Amniotic stem cell (primary cell): ENCODE results near the gene STIM1.
"Not testable (repeated sequence)": the region's sequence is repeated elsewhere in the genome, so short reads cannot be mapped to it uniquely, and the experiment has no call there.

Experiments used
- DNase-seq: peaks from one replicate; lab custom pipeline; 2025; lab: John Stamatoyannopoulos, UW

STIM1 gene

DNA sequence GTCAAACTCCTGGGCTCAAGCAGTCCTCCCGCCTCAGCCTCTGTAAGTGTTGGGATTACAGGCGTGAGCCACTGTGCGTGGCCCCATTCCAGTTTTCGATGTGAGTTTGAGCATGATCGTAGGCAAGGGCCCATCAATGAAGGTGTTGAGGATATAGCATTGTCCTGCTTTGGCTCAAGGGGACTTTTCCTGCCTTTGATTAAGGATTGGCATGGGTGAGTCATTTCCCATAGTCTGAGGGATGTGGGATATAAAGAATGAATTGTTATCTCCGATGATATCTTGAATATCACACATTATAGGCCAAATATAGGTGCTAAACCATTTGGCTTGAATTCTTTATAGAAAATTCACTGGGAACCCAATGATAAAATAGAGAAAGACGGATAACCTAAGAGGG, 30.4 kb downstream of the STIM1 start:
- no peak for DNase-seq

DNA sequence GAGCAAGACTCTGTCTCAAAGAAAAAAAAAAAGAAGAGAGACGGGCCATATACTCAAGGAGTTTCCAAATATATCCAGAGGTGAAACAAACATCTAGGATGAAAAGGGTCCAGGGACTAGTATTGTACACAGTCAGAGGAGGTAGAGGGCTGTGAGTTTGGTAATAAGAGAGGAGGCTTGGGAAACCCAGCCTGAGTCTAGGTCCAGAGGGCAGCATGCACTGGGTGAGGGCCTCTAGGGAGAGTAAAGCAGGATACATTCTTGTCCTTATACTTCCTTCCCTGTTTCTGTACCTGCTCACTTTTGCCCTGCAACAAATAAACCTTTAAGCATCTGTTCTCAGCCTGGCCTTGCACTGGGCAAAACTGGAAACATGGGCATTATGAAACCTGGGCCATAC, 31.5 kb downstream of the STIM1 start:
- no peak for DNase-seq

DNA sequence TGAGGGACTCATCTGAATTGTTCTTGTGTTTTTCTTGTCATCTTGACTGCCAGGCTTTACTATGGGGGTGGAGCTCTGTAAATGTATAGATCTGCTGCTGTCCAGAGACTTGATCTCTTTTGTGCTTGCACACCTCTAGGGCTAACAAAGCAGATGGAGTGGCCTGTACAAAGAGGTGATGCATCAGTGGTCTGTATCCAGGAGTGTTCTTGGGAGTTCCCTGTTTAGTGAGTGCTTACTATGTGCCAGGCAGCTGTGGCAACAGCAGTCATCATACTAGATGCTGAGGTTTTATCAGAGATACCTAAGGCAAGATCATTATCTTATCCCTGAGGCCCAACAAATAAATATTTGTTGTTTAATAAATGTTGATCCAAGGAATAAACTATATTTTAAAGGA, 33.4 kb downstream of the STIM1 start:
- DNase-seq, result no peak

DNA sequence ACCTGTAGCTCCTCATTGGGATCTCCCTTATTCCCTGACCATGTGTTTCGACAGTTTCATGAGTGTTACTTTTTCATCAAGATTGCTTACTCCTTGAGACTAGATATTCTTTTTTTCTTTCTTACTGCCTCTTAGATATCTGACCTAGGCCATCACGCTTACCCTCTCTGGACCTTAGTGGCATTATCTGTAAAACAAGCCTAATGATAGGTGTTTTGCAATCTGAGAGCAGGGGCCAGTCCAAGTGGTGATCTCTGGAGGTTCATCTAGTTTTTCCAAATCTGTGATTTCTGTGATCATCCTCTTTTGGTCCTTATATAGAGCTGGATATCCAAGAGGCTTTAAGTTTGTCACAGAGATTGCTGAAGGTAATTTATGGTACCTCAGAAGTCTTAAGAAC, 34.5 kb downstream of the STIM1 start:
- no peak for DNase-seq

DNA sequence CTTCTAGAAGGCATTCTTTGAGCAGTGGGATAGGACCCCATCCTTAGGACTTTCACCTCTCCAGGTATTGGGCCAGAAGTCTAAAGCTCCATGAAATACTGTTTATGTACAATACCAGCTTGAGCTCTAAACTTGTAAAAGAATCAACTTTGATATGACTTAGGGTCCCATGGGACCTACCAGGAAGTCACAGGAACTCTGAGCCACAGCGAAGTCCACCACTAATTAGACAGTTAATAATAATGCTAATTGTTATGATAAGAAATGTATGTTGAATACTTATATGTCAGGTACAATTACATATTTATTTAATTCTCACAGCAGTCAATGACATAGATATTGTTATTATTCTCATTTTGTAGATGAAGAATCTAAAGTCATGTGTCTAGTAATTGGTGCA, 35.3 kb downstream of the STIM1 start:
- no peak for DNase-seq

DNA sequence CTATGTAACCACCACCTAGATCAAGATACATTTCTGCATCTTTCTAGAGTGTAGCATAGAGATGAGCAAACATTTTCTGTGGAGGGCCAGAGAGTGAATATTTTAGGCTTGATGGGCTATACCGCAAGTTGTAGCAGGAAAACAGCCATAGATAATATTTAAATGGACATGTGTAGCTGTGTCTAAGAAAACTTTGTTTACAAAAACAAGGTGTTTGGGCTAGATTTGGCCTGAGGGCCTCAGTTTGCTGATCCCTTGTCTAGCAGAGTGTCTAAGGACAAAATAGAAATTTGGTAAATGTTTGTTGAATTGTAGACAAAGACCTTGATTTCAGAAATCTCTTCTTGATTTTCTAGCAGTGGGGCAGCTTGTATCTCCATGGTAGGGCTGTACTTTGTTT, 36.3 kb downstream of the STIM1 start:
- no peak for DNase-seq

DNA sequence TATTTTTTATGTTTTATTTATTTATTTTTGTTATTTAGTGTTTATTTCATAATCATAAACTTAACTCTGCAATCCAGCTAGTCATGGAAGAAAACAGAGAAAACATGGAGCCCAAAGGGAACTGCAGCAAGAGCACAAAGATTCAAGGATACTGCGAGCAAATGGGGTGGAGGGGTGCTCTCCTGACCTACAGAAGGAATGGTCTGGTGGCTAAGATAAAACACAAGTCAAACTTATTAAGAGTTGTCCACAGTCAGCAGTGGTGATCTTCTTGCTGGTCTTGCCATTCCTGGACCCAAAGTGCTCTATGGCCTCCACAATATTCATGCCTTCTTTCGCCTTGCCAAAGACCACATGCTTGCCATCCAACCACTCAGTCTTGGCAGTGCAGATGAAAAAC, 36.7 kb downstream of the STIM1 start:
- no peak for DNase-seq

DNA sequence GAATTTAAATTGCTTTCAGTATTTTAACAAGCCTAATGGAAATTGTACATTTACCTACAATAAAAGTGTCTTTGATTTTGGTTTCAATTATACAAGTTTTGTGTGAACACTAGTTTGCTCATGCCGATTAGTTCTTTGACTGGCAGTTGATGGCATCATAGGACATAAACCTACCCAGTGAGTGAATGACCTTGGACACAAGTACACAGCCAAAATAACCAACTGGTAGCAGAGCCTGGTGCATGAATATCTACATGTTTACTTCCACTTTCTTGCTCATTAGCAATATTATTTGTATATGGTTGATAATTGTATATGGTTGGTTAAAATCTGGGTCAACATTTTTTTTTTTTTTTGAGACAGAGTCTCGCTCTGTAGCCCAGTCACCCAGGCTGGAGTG, 37.8 kb downstream of the STIM1 start:
- no peak for DNase-seq

DNA sequence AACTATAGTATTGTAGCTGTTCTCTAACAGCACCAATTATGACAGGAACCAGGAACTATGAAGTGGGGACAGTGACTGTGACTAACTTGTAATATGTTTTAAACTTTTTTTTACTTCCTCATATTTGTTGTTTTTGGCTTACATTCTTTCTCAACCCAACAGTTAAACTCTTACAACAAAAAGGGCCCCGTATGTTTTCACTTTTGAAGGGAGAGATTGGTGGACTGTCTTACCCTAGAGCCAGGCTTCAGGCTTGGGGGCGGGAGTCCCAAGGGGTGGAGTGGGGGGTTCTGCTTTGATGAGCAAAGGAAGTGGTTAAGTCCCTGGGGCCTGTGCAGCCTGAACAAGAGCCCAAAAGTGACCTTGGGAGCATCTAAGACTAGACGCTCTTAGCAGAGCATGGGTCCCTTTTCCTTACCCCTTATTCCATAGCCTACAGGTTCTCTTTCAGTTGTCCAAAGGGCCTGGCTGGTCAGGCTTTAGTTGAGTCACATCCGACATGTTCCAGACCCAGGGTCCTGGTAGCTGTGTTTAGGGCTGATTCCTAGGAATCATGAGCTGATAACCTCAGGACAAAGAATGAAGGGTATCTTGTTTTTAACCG, 38.8 kb downstream of the STIM1 start:
- no peak for DNase-seq

DNA sequence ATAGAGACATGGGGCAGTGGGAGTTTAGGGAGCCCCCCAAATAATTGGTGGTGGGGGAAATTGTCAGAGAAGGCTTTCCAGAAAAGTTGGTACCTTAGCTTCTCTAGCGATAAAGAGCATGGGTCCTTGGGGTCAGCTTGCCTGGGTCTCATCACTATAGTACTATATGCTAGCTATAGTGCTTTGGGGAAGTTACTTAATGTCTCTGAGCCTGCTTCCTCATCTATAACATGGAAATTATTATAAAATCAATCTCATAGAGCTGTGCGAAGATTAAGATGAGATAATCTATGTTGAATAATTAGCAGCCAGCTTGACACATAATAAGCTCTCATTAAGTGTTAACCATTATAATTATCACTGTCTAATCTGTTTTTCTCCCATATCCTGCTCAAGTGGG, 41.2 kb downstream of the STIM1 start:
- no peak for DNase-seq

DNA sequence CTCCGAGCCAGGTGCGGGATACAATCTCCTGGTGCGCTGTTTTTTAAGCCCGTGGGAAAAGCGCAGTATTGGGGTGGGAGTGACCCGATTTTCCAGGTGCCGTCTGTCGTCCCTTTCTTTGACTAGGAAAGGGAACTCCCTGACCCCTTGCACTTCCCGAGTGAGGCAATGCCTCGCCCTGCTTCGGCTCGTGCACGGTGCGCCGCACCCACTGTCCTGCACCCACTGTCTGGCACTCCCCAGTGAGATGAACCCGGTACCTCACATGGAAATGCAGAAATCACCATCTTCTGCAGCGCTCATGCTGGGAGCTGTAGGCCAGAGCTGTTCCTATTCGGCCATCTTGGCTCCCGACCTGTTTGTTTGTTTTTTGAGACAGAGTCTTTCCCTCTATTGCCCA, 44.8 kb downstream of the STIM1 start:
- DNase-seq, result not testable (repeated sequence)

DNA sequence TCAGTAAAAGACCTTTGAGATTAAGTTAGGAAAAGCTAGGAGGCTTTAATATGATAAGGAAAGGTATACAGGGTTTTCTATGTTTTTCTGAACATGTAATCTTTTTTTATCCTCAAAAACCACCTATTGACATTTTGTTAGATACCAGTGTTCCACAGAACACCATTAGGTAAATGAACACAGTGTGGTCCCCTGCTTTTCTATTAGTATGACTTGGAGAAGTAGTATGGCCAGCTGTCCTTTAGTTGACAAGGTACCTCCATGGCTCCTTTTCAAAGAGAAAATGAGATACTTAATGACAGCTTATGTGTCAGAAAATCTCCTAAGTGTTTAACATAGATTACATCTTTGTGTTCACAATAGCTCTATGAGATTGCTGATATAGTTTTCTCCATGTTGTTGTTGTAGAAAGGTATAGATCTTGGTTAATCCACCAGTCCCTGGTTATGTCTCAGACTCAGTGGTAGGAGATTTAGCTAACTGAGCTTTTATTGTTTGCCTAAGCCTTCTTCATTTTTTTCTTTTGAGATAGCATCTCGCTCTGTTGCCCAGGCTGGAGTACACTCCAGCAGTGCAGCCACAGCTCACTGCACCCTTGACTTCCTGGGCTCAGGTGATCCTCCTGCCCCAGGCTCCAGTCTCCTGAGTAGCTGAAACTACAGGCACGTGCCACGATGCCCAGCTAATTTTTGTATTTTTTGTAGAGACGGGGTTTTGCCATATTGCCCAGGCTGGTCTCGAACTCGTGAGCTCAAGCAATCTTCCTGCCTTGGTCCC, 46.0 kb downstream of the STIM1 start:
- no peak for DNase-seq

DNA sequence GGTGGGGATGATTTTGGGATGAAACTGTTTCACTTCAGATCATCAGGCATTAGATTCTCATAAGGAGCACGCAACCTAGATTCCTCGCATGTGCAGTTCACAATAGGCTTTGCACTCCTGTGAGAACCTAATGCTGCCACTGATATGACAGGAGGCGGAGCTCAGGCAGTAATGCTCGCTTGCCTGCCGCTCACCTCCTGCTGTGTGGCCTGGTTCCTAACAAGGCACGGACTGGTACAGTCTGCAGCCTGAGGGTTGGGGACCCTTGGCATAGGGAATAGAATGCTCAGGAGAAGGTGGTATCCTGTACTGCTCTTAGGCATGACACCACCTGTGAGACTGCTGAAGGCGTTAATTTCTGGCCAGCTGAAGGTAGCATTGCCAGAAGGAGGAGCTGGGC, 47.0 kb downstream of the STIM1 start:
- DNase-seq, result no peak

DNA sequence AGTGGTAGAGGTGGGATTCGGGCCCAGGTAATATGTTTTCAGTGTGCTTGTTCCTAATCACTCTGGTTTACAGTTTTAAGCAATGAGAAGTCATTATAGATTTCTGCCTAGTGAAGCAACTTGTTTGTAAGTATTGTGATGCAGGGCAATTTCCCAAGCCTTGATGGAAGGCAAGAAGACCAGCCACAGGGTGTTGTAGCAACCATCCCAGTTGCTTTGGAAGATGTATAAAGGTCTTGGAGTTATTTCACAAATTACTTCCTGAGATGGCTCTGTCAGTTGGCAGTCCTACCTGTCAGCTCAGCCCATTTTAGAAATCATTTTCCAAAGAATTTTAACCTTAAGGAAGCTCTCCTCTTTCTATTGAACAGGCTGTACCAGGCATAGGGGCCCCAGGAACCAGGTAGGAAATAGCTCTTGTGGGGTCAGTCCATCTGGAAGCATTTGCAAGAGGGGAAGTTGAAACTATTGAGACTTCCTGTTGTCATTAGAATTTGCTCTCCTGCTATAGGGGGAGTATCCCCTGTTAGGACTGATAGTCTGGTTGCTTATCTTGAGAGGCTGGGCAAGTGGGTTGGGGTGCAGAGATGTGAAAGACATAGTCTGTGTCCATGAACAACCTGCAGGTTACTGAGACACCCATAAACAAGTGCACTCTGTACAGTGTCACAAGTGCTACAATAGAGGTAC, 47.9 kb downstream of the STIM1 start:
- no peak for DNase-seq

DNA sequence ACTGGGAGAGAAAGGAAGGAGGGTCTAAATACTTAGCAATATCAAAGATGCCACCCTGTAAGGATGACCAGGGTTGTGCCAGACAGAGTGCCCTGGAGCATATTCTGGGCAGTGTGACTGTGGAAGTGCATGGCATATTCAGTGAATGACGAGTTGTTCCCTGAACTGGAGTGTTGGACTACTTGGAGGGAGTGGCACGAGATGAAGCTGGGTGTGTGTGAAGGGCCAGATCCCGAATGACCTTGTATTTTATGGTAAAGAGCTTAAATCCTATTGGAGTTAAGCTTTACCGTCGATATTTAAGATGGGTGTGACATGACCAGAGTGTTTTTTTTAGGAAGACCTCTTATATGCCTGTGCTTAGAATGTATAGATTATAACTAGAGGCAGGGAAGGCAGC, 48.8 kb downstream of the STIM1 start:
- DNase-seq, result no peak

DNA sequence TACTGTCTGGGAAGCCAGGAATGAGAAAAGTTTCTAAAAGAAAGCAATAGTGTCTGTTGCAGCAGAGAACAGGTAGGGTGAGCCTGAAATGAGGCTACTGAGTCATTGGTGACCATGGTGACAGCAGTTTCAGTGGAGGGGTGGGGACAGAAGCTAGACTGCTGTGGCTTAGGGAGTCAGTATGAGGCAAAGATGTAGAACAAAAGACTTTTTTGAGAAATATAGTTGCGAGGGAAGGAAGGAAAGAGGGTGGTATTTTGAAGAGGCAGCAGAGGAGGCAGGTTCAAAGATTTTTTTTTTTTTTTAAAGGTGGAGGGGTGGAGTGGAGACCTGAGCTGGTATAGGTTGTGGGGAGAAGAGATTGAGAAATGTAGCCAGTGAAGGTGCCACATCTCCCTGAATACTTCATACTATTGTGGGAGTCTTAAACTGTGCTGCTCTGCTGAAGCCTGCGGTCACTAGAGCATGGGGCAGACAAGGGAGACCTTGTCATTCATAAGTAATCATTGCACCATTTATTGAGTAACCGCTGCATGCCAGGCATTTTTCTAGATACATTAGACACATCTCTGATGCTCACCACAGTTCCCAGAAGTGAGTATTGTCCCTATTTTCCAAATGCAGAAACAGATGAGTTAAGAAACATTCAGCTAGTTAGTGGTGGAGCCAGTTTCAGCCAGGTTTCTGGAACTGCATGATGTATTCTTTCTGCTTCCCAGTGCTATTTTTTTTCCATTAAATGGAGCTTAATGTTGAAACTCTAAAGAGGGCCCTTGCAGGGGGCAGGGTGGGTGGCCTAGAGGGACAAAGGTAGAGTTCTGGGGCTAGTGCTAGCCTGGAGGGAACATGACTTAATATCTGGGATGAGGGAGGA, 49.9 kb downstream of the STIM1 start:
- DNase-seq, result no peak

DNA sequence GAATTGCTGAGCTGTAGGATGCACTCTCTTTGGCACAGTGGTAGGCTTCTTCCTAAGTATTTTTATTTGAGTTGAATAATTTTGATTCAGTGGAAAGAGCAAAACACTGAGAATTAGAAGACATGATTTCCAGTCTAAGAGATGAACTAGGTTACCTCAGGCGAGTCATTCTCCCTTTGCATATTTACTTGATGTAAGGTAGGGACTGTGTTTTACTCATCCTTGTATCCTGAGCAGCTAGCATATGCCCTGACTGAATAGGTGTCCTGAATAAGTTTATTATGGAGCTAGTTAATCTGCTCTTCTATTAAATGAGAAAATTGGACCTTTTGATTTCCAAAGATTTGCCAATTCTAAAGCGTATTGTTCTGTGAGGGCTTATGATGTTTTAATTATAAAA, 50.7 kb downstream of the STIM1 start:
- no peak for DNase-seq

DNA sequence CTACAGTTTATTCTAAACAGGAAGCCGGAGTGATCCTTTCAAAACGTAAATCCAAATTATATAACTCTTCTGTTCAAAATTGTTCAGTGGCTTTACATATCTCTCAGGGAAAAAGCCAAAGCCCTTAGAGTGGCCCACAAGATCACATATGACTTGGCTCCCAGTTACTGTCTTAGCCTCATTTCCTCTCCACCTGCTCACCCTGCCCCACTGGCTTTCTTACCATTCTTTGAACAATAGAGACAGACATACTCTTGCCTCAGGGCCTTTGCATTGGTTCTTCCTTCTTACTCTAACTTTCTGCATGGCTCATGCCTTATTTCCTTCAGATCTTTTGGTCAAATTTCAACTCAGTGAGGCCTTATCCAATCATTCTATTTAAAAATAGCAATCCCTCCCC, 52.1 kb downstream of the STIM1 start:
- no peak for DNase-seq

DNA sequence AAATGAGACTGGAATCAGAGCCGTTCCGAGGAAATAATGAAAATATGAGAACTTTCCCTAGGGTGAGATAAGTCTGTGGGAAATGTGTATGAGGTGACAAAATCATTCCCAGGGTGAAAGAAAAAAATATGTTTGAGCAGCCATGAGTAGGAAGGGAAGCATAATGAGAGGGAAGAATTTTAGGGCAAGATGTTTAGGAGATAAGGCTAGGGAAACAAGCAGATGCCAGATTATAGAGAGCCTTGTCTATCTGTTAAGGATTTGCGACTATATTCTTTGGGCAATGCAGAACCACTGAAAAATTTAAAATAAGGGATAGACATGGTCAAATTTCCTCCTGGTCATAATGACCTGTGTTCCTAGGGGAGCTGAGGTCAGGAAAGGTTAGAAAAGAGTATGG, 54.4 kb downstream of the STIM1 start:
- DNase-seq, result no peak

DNA sequence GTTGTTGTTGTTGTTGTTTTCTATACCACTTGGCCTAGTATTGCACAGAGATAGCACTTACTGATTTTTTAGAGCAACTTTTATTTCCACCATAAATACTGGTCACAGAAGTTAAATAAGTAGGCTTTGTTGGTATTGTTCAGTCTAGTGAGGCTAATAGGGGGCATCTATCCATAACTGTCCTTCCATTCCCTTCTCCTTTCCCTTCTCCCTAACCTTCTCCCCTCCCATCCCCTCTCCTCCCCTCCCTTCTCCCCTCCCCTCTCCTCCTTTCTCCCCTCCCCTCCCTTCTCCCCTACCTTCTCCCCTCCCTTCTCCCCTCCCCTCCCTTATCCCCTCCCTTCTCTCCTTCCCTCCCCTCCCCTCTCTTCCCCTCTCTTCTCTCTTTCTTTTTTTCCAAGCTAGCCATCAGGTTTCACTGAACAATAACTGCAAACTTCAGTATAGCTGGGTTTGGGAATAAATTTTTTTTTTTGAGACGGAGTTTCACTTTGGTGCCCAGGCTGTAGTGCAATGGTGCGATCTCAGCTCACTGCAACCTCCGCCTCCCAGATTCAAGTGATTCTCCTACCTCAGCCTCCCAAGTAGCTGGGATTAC, 56.5 kb downstream of the STIM1 start:
- no peak for DNase-seq

DNA sequence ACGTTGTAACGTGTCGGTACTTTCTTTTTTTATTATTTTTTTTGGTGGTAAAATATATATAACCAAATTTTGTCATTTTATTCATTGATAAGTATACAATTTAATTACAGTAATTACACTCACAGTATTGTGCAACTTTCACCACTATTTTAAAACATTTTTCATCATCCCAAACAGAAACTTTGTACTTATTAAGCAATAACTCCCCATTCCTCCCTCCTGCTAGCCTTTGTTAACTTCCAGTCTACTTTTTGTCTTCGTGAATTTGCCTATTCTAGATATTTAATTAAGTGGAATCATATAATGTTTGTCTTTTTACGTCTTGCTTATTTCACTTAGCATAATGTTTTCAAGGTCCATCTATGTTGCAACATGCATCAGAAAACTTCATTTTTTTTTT, 58.5 kb downstream of the STIM1 start:
- no peak for DNase-seq

DNA sequence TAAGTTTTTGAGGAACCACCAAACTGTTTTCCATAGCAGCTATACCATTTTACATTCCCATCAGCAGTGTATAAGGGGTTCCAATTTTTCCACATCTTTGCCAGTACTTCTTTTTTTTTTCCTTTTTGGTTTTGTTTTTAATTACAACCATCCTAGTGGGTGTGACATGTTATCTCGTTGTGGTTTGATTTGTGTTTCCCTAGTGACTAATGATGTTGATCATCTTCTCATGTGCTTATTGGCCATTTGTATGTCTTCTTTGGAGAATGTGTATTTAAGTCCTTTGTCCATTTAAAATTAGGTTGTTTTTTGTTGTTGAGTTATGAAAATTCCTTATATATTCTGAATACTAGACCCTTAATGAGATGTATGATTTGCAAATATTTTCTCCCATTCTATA, 59.3 kb downstream of the STIM1 start:
- DNase-seq, result no peak
